IPS-NIHi7 (cell line): ENCODE measurements around the gene KIAA1217.
"Not testable (repeated sequence)": the region's sequence is repeated elsewhere in the genome, so short reads cannot be mapped to it uniquely, and the experiment has no call there.

Experiments used
- DNase-seq: peaks from one replicate; pipeline ENCODE4 v3.0.0; 2012; ENCODE audit warnings: mixed read lengths; ENCODE audit errors: extremely low spot score

KIAA1217 gene

DNA sequence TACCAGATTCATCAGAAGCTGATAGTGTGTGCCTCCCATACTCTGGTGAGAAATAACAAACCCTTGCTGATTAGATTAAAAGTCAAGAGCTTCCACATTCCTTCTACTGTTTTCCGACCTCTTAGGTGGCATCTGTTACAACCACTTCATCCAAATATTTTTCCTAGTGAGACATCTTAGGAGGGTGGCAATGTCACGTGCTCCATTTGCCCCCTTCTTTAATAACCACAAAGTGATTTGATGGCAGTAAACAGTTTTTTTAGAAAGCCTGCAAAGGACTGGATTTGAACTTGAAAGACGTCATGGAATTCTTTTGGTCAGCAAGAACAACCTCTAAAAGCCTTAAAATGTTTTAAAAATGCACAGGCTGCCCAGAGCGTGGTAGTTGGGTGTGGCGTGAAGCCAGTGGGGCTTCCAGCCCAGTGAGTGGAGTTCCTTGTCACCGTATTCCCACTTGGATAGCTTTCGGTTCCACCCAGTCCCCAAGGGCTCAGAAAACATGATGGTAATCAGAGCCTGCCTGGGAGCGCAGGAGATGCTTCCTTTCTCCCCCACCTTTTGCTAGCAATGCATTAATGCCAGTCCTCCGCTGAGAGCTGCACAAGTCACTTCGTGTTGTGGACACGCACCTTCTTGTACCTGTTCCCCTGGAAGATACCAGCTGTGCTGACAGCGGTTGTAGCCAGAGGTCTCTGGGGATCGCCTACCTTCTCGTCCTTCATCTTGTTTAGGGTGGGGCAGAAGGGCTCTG, 256.4 kb downstream of the KIAA1217 start:
- DNase-seq = no peak

DNA sequence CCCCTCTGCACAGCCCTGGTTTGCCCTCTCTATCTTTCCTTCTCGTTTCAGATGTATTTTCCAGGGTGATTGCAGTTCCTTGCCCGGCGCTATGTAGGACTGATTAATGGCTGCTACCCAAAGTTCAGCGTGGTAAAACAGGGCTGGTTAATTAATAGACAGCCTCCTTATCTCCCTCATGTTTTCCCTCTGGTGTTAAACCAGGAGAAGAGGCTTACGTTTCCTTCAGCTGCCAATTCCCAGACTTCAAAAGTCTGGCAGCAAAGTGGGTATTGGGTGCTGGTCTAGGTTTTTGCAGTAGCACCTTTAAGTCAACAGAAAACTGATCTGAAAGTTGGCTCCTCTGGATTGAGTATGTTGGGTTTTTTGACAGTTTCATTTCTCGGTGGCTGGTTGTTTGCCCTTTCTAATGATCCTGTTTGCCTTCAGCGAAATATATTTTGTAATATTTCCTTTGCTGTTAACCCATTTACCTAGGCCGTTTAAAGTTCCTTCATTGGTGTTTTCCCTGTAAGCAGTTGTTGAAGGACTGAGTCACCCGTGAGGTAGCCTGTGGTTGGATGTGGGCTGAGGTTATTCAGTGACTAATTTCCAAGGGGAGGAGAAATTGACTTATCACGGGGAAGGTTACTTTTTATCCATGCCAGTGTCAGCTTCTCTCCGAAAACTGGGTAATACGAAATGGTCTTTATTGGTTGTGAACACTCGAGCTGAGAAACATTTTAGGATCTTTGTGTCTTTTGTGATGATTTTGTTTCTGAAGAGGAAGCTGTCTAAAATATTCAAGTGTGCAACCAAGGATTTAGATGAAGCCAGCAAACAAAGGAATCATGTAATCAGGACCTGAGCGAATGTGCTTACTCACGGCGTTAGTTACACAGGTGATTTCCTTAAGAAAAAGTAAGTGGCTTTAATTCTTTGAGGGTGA, 257.2 kb downstream of the KIAA1217 start:
- no peak for DNase-seq

DNA sequence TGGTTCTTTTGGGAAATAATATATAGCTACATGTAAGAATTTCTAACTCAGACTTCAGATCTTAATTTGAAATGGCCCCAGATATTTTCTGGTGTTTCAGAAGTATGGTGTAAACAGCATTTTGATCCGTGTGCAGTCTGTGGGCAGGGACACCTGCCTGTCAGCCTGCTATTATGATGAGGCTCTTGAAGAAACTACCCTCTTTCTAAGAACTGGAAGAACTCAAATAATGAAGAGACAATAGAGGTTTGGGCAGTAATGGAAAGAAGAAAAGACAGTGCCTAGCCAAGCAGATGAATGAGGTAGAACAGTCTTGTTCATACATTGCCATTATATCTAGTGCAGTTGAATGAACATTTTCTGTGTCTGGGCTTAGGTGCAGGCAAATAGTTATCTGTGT, 258.2 kb downstream of the KIAA1217 start:
- DNase-seq = no peak

DNA sequence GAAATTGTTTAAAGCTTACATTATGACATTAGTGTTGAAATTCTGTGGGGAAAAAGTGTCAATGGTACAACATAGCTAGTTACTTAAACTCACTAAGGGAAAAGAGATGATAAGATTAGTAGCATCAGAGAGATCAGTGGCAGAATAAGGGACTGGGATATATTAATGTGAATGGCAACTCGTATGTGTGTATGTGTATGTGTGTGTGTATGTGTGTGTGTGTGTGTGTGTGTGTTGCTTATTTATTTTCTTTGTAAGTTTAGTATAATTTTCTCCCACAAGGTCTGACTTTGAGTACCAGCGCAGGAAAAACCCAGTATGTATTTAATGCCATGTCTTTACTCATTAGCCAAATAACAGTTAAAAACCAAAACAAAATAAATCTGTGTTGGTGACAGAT, 258.7 kb downstream of the KIAA1217 start:
- DNase-seq = no peak

DNA sequence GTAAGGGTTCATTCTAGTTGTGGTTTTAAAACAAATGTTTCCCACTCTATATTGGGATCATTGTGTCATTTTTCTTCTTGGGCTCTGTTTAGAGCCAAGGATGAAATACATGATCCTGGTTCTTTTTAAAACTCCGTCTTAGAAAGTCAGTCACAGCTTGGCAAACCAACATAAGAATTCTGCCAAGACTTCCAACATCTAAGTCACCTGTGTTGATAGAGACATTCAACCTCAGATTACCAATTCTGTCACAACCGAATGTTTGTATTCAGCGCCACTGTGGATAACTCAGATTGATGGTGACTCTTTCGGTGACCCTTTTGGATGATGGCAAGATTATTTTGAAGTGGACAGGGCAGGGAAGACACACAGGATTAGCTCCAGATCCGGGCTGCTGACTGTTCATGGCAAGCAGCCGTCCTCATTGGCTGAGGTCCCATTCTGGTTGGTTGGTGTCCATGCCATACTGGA, 259.4 kb downstream of the KIAA1217 start:
- no peak for DNase-seq

DNA sequence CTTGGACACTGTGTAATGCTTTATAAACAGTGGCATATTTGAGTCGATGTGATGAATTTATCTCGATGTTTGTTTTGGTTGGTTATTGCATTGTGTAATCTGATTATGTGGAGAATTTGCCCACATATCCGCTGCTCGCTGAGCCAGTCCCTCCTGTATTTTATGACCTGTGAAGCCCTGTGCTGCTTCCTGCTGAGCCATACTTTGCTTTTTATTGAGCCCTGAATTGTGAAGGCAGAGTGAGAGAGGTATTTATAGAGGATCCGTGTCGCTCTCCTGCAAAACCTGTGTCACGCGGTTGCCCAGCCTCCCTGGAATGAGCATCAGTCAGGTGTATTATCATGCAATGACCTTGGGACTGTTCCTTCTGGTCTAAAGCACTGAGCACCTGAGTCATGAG, 261.1 kb downstream of the KIAA1217 start:
- DNase-seq = no peak

DNA sequence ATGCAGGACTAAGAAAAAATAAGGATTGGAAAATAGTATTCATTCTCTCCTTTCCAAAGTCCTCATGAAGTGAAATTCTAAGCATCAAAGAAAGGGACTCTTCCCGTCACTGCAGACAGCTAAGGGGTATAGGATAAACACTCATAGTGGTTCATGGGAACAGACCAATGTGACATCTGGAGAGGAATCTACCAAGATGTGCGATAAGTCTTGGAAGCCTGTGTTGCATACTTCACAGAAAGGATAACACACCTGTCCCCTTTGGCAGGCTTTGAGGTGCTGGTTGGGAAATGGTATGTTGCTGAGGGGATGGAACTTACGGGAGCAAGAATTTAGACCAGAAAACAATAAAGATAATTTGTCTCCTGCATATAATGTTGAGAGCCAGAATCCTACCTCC, 266.7 kb downstream of the KIAA1217 start:
- no peak for DNase-seq

DNA sequence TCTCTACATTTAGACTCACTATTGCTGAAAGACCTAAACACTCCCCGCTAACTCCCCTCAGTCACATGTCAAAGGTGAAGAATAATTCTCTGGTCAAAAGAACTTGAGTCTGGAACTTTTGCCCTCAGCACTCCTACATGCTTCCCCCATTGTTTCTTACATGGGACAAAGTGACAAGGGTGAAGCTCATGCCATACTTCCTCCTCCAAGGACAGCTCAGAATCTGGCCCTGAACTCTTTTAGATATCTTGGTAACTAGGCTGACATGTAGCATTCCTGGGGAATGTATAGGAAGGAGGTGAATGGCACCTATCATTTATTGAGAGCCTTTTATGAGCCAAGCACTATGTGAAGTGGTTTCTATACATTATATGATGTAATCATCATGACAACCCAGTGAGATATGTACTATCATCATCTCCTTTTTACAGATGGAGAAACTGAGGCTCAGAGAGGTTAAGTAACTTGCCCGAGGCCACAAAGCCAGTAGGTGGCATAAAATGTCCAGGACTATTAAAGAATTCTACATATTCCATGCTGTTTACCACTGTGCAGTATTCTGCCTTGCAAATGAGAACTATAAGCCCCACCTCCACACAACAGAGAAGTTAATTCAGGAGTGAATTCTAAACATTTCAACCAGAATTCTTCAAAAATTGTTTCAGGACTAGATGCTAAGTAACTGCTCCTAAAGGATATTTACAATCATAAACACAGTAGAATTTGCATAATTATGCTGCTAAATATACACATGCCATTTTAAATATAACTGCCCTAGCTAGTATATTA, 268.2 kb downstream of the KIAA1217 start:
- no peak for DNase-seq

DNA sequence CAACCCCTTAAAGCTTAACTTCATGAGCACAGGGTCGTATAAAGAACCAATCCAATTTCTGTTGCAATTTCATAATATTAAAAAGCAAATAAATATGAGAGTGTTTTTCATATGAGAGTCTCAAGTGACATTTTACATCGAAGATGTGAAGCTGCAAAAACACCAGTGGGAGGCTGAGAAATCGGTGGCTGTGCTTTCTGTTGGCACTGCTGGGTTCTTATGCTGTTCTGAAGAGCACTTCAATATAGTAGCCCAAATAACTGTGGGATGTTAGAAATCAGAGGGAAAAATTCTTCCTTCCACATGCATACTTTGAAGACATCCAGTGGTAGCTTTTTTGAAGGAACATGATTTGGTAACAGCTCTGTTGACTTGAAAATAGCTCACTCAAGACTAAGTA, 269.0 kb downstream of the KIAA1217 start:
- no peak for DNase-seq

DNA sequence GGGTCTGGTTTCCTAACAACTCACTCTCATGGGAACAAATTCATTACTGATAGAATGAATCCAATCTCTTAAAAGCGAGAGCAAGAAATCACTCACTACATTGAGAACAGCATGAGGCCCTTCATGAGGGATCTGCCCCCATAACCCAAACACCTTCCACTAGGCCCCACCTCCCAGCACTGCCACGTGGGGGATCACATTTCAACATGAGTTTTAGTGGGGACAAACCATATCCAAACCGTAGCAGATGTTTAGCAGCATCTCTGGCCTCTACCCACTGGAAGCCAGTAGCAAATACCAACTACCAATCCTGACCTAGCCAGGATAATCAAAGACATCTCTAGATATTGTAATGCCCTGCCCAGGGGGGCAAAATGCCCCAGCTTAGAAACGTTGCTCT, 270.9 kb downstream of the KIAA1217 start:
- DNase-seq = no peak

DNA sequence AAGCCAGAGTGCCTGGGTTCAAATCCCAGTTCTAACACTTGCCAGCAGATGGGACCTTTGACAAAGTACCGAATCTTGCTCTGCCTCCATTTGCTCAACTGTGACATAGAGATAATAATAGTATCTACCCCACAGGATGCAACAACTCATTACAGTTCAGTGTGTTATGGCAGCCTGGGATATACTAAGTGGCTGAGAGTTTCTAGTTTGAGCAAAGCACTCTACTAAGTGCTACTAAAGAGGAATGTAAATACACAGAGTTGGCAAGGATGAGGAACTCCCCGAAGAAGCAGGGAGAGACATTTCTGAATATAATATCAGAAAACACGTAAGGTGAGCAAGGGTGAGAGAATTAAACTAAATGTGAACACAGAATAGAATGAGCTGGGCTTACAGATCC, 271.5 kb downstream of the KIAA1217 start:
- no peak for DNase-seq

DNA sequence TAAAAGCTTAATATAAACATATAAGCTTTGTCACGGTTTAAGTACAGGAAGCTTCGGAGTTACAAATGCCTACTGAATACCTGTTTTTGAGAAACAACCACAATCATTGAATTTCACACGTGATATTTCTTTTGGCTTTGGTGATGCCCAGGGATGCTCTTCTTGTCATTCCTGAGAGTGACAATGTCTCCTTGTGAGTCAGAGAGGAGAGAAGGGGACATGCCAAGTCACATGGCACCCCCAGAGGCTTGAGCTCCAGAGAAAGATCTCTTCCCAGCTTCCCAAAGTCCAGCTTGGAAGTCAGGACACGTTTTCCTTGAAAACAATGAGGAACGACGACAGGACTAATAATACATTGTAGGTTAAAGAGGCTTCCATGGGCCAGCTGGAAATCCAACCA, 272.3 kb downstream of the KIAA1217 start:
- DNase-seq = no peak

DNA sequence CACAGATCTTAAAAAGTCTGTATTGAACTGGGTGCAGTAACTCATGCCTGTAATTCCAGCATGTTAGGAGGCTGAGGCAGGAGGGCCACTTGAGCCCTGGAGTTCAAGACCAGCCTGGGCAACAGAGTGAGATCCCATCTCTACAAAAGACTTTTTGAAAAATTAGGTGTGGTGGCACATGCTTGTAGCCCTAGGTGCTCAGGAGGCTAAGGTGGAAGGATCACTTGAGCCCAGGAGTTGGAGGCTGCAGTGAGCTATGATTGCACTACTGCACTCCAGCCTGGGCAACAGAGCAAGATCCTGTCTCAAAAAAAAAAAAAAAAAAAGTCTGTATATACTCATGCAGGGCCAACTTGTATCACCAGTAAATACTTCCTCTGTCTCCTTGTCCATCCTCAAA, 273.8 kb downstream of the KIAA1217 start:
- DNase-seq = not testable (repeated sequence)

DNA sequence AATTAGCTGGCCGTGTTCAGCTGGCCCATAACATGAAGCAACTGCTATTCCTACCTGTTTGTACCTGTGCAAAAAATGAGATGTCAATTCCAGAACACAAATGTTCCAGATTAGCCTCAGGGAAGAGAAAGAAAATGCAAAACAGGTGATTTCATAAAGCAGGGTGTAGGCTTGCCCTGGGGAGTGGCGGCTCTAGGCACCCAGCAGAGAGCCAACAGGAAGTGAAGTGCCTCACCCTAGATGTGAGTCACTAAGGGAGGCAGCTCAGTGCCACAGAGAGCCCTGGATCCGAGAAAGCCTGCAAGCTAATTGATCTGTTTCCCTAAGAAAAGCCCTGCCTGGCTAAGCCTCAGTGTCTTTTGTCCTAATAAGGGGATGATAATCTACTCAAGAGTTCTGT, 274.8 kb downstream of the KIAA1217 start:
- peak; percentile 81 for DNase-seq

DNA sequence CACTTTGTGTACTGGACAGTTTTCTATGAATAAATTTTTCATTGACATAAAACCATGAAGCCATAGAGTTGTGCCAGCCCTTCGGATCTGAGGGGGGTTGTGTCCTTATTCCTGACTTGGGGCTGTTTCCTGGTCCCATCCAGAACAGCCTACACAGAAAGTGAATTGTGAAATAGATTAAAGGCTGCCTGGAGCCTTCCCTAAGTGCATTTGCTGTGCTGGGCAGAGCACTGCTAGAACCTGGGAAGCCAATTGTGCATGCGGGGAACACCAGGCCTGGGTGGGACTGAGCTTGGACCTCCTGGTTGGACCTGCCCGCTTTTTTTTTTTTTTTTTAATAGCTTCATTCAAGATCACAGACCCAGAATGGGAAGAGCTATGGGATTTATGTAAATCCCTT, 275.8 kb downstream of the KIAA1217 start:
- no peak for DNase-seq

DNA sequence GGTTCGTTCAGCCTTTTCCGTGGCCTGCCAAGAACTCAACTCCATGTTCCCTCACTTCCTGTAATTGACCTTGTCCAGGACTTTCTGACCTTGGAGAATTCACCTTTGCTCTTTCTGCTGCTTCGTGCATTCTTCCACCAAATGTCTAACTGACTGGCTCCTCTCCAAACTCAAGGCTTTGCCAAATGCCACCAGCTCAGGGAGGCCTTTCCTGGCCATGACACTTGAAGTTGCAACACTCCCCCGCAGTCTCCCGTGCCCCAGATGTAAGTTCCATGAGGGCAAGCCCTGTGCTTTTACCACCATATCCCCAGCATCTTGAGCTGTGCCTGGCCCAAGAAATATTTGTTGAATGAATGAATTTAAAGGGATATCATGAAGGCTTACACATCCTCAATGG, 276.4 kb downstream of the KIAA1217 start:
- no peak for DNase-seq

DNA sequence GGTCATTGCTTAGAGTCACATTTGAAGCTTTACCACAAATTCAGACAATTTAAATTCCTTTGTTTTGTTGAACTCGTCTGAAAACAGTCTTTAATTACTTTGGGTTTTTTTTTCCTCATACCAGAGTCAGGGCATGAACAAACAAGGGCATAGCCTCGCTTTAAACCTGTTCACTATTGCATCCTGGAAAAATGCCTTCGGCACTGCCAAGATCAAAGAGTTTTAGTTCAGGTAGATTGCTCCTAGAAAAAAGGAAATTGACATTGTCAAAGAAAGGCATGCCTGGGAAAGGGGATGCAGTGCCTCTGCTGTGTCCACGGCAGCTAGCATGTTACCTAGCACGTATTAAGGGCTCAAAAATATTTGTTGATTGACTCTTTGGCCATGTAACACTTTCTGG, 279.7 kb downstream of the KIAA1217 start:
- no peak for DNase-seq

DNA sequence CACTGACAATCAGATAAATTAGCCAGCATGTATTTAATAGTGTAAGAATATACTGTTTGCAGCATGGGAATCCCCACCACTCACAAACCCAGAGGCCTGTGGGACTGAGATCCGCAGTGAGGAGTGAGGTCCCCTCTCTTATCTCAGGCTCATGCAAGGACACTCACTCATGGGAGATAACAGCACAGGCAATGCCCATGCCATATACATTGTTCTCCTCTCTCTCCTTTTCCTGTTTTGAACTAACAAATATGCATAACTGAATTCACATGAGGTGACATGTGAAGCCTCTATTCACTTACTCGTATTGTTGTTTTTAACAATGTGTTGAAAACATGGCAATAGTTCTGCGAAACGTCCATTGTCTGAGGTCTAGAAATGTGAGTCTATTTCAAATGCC, 284.2 kb downstream of the KIAA1217 start:
- no peak for DNase-seq

DNA sequence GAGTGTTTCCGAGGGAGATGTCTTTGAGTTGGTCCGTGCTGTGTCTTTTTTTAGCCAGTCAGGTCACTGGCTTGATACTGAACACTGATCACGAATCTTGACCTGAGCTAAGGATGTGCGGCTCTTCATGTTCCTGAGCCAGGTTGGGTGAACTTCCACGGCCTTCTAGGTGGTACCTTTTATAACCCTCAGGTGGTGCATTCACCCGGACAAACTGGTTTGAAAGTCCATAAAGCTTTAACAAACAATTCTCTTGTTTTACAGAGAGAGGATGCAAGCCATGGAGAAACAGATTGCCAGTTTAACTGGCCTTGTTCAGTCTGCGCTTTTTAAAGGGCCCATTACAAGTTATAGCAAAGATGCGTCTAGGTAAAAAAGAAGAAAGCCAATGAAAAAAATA, 285.3 kb downstream of the KIAA1217 start:
- no peak for DNase-seq

DNA sequence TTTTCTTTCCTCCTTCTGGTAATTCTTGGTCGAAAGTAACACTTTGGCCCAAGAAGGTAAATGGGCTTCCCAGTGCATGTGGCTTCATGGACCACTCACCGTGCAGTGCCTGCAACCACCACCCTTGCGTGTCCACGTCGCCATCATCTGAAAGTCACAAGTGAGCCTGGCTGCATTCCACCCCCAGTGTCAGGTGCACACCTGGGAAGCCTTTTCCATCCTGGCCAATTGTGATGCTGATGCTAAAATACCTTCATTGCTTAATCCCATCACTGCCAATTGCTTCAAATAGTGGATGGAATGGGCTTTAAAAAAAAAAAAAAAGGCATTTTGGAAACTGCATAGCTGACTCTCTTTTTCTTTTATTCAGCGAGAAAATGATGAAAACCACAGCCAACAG, 285.8 kb downstream of the KIAA1217 start:
- no peak for DNase-seq

DNA sequence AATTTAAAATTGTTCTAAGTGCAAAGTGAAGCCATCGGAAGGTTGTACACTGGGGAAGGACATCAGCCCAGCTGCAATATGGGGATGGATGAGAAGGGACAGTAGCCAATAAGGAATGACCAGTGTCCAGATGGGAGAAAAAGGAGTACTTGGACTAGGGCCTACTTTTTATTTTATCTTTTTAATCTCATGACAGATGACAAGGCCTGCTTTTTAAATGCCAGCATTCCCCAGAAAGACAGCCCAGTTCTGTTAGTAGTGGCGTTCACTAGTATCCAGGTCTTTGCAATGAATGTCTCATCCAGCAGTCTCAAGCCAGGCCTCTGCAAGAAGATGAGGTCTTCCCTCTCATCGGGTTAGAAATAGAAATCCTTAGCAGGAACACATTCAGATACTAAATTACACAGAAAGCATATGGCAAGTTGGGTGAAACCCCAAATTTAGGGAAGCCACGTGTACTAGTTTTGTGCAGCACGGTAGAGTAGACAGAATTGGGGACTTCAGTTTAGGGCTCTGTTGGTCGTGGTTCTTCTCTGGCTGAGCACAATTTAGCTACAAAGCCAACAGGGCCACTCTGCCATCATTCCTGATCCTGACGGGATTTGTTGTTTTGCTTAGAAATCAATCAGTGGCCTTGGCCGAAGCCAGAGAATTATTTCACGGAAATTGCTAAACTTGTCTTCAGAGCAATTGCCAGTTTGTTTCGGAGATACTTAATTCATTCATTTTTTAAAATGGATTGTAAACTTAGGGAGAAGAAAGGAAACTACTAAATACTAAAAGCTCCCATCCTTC, 286.9 kb downstream of the KIAA1217 start:
- no peak for DNase-seq
